ENCODE data around the gene TRAPPC2L.
"Not testable (repeated sequence)": the region's sequence is repeated elsewhere in the genome, so short reads cannot be mapped to it uniquely, and the experiment has no call there.

TRAPPC2L gene

DNA sequence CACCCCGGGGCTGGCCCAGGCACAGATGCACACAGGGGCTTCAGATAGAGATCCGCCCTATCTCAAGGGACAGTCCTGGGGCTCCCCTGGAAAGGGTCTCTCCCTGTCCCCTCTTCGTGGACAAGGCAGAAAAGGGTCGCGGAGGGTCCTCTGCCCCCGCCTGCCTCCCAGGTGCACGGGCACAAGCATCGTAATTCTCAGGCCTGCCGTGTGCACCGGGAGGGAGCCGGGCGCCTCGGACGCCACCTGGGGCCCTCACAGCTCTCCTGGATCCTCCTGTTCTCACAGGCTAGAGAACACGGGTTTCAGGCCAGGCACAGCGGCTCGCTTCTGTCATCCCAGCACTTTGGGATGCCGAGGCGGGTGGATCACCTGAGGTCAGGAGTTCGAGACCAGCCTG, 21.4 kb downstream of the TRAPPC2L start:
- no peak for DNase-seq (ENCODE audit: low read depth)

DNA sequence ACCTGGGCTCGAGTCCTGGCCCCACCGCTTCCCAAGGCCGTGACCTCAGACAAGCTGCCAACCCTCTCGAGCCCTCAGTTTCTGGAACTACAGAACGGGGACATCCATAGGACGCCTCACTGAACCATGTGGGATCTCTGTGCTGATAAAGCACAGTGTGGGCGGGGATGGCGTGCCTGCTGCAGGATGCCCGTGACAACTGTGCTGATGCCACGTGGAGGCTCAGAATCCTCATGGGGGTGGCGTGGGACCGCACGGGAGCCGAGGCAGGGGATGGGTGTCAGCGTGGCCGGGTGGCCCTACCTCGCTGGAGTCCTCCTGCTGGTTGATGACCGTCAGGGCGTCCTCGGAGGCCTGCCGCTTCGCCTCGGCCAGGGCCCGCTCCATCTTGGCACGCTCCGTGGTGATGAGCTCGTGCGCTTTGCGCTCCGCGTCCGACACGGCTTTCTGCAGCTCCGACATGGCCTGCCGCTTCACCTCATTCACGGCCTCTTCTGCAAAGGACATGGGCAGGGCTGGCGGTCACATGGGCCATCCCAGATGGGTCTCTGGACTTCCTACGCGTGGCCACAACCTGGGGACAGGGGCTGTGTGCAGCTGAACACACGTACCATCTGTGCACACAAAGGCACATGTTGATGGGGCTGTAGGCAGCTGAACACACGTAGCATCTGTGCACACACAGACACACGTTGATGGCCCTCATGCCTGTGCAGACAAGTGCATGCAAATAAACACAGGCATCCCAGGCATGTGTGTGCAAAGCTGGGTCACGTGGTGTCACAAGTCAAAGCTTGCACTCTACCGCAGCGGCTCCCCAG, 22.2 kb downstream of the TRAPPC2L start:
- DNase-seq (ENCODE audit: low read depth): no peak

DNA sequence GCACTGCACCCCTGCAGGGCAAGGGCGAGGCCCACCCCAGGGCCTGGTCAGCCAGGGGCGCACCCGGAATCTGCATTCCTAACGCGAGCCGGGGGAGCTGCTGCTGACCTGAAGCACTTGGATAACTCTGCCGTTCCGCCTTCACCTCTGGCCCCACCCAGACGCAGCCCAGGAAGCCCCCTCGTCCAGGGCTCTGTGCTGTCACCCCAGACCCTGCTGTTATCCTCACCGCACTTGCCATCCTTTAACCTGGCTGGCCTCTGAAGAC, 22.8 kb downstream of the TRAPPC2L start:
- DNase-seq (ENCODE audit: low read depth): no peak

DNA sequence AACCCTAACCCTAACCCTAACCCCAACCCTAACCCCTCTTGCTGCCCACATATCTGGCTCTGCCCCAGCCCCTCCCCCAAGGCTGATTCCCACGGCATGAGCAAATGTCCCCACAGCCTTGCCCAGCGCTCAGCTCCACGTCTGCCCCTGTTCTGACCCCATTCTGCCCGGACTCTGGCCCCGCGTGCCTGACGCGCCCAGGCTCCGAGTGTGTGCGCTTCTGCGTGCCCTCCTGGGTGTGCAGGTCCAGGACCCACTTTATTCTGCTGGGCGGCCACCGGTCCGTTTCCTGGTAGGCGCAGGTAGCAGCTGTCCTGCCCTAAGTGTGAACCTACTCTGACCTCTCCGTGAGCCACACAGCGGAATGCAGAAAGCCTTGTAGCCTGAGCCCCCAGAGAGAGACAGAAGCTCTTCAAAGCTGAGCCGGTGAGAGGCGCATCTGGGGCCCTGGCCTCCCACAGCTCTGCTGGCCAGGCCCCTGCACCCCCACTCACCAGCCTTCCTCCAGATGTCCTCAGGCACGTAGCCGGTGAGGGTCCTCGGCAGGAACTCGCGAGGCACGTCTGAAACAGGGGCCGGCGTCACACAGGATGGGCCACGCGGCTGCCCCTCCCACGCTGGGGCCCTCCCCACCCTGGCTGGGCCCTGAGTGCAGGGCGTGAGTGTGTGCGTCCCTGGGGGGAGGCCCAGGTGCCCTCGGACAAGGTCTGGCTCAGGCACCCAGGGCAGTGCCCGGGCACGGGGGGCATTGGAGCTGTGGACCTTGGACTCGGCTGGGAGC, 23.5 kb downstream of the TRAPPC2L start:
- DNase-seq (ENCODE audit: low read depth): no peak

DNA sequence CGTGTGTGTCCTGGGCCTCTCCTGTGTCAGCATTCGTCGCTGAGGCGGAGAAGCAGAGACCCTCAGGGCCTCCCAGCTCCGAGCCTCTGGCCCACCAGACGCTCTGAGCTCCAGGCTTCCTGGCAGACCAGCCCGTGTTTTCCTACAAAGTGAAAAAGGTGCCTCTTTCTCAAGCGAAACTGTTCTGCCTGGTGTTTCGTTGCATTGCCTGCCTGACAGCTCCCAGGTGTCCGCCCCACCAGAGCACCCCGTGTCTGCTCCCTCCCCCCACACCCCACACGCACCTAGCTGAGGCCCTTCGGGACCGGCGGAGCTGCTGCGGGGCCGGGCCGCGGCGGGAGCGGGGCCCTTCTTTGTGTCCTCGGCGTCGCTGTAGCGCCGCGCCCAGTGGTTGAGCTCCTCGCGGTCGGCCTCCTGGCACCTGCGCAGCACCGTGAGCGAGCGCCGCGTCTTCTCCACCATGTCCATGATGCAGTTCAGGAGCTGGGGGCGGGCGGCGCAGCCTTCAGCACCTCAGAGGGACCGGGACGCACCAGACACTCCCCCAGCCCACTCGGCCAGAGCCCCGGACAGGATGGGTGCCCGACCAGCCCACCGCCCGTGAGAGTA, 24.2 kb downstream of the TRAPPC2L start:
- no peak for DNase-seq (ENCODE audit: low read depth)

DNA sequence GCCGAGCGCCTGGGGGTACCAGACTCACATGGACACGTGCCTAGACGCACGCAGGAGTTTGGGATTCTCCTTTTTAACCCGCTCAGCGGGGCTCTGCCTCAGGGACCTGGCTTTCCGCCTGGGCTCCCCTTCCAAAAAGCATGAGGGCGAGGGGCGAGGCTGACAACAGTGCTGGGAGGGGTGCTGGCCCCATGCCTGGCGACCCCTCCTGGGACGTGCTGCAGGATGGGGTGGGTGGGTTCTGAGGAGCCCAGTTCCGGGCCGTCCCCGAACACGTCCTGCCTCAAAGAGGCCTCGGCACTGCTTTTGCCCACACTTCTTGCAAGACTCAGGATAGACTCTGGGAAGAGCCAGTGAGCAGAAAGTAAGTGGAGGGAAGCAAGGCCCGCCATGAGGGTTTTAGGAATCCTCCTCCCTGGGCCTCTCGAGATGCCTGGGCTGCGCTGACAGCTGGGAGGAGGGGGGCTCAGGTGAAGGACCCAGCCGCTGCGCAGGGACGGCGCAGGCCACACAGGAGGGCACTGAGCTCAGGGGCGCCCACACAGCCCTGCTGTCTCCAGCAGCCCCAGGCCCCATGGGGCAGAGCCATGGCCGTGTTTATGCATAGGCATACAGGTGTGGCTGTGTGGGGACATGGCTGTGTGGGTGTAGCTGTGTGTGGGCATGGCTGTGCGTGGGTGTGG, 24.9 kb downstream of the TRAPPC2L start:
- no peak for DNase-seq (ENCODE audit: low read depth)

DNA sequence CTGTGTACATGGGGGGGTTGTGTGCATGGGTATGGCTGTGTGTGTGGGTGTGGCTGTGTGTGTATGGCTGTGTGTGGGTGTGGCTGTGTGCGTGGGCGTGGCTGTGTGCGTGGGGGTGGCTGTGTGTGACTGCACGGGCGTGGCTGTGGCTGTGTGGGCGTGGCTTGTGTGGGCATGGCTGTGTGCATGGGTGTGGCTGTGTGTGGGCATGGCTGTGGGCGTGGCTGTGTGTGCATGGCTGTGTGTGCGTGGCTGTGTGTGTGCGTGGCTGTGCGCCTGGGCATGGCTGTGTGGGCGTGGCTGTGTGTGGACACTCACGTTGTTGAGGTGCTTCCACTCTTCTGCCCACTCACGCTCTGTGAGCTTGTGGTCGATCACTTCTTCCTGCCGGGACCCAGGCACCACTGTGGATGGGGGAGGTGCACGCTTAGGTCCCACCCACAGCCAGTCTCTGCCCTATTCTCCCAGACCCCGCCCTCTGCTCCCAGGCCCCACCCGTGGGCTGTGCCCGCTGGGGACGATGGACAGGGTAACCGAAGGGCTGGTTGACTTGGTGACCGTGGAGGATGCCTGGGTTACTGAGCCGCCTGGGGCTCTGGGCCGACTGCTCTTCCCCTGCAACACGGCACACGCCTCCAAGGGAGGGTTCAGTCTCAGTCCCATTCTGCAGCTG, 25.6 kb downstream of the TRAPPC2L start:
- DNase-seq (ENCODE audit: low read depth): no peak

DNA sequence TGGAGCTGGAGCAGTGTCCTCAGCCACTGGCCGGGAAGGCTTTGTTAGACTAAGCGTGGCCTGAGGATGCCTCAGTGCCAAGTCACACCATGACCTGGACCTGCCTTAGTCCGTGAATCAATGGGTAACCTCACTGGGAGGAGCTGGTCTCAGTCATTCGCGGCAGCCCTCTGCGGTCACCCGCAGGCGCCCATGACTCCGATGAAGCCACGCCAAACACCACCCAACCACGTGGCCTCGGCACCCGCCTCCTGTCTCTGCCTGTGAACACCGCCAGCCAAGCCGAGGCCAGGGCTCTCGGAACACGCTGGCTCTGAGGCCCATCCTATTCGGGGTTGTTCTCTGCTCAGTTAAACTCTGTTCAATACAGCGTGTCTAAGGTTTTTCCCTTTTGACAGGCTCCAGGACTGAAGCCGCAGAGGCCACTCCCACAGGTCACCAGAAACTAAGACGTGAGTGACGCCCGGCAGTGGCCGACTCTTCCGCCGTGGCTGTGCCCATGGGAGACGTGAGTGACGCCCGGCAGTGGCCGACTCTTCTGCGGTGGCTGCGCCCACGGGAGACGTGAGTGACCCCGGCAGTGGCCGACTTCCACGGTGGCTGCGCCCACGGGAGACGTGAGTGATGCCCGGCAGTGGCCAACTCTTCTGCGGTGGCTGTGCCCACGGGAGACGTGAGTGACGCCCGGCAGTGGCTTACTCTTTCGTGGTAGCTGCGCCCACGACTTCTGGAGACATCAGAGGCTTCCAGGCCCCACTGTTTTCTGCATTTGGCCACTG, 26.4 kb downstream of the TRAPPC2L start:
- no peak for DNase-seq (ENCODE audit: low read depth)

DNA sequence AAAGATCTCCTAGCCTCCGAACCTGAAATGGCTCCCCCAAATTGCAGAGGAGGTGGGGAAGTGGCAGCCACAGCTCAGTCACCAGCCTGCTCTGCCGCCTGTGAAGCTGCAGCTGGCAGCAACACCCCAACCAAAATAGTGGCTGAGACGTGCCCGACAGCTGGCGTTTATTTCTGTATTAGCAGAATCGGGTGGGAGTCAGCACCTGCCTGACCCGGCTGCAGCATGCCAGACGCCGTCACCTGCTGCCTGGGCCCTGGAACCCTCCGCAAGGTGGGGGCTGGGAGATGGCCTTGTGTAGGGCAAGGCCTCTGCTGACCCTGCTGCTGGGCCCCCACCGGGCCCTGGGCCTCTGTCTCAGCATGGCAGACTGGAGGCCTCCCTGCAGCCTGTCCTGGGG, 27.0 kb downstream of the TRAPPC2L start:
- DNase-seq (ENCODE audit: low read depth): no peak

DNA sequence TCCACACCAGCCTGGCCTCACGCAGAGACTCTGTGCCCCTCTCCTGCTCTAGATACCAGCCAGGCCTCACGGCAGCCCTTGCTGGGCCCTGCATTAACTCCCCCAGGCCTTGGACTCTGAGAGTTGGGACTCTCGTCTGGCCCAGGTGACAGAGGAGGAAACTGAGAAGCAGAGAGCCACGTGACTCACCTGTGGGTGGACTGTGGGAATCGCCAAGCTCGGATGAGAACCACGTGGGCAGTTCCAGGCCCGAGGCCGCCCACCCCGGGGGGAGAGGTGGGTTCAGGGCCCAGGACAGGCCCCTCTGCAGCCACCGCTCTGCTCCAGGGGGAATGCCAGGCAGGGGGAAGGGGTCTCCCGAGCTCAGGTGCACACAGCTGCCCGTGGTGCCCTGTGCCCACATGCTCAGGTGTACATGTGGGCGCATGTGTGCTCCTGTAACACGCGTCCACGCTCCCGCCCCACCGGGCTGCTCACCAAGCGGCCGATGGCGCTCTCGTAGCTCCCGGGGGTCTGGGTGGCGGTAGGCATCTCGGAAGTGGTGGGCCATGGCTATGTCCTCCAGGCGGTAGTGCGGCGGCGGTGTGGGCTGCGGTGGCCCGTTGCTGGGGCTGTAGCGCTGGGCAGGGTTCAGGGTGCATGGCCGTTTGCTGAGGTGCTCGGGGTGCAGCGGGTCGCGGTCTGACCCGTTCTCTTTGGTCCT, 27.8 kb downstream of the TRAPPC2L start:
- no peak for DNase-seq (ENCODE audit: low read depth)

DNA sequence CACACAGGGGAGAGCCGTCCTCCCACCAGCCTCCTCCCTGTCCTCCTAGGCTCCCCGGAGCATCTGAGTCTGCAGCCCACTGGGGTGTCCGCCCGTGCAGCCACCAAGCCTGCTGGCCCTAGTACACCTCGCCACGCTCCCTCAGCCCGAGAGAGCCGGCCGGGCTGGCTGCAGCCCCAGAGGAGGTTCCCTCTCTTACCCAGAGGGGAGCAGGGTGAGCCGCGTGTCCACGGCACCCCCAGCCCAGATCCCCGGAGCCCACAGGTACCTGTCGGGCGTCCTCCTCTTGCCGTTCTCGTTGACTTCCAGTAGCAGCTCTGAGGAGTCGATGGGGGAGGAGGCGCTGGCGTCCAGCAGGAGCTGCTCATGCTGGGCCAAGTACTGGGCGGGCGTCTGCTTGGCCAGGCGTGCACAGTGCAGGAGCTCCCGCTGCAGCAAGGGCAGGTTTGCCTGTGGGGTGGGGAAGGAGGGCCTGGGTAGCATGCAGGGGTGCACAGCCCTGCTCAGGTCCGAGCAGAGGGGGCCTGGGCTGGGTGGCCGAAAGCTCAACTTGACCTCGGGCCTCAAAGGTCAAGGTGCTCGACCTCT, 28.9 kb downstream of the TRAPPC2L start:
- DNase-seq (ENCODE audit: low read depth): no peak

DNA sequence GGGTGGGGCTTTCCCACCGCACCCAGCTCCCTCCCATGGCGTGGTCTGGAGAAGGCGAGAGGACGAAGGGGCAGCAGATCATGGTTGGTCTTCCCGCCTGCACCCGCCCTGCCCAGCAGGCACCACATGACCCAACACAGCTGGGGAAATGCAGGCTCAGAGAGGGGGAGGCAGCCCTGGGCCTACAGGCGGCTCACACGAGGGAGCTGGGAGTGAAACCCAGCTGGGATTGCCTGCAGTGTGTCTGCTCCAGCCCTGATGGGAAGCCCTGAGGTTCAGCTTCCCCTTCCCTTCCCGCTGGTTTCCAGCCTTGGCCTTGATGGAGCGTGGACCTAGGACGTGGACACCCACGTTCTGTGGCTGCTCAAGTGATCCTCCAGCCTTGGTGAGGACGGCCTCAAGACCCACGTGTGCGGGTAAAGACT, 29.5 kb downstream of the TRAPPC2L start:
- DNase-seq (ENCODE audit: low read depth): no peak

DNA sequence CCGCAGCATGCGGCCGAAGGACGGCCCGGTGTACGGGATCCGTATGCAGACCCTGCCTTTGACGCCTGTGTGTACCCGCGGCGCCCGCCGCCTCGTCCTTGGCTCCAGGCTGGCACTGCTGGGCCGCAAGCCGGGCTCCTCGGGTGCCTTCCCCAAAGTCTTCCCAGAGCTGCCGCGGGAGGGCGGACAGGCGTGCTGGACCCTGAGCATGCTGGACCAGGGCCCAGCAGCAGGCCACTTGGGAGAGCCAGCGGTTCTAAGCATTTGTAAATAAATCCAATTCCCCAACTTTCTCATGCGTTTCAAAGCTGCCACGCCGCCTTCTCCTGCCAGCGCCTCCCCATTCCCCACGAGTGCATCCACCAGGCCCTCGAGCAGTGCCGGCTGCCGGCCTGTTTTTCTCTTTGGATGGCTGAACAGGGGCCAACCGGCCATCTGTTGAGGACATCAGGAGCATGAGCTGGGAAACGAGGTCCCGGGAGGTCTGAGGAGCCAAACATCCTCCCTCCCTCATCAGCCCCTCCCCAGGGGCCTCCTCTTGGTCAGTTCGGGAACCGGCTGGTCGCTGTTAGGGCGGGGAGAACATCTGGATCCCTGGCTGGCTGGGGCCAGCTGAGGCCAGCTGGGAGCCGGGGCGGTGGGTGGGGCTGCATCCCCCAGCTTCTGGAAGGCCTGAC, 30.1 kb downstream of the TRAPPC2L start:
- no peak for DNase-seq (ENCODE audit: low read depth)

DNA sequence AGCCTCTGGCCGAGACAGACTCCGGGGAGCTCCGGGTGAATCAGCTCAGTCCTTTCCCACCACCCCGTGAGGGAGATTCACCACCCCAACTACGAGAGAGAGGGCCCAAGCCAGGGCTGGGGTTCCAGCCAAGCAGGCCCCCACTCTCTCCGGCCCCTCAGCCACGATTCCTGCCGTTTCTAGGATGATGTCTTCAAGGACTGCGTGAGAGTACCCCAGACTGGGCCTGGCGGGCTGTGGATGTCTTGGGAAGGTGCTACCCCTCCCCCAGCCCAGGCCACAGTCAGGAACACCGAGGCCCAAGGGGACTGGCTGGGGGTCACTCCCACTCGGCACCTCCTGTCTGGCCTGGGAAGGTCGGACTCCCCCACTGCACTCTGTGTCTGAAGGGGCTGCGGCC, 31.1 kb downstream of the TRAPPC2L start:
- DNase-seq (ENCODE audit: low read depth): no peak

DNA sequence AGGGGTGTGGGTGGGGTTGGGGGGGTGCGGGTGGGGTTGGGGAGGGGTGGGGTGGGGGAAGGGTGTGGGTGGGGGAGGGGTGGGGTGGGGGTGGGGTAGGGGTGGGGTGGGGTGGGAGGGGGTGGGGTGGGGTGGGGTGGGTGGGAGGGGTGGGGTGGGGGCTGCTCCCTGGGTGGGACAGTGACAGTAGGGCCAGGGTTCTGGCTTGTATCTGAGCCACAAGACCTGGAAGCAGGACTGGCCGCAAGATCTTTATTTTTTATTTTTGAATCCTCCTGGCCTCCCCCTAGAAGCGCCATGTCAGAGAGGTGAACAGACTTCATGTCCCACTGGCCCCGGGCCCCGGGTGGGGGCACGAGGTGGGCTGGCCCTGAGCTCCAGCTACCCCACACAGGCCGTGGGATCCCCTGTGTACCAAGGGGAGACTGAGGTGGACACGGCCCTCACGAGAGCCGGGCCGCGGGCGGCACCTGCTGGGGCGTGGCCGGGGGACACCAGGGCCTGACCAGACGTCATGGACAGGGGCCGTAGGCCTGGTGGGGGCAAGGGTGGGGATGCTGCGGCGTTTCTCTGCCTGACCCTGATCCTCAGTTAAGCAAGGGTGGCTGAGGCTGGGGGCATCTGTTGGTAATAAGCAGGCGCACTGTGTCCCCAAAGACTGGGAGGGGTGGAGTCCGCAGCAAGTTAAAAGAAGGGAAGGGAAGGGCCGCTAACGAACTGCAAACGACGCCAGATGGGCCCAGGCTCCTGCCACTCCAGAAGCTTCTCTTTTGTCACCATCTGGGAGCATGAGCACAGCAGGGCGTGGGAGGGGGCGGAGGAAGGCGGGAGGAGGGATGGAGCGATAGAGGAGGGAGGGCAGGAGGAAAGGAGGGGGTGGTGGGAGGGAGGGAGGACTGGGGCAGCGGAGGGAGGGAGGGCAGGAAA, 31.8 kb downstream of the TRAPPC2L start:
- no peak for DNase-seq (ENCODE audit: low read depth)

DNA sequence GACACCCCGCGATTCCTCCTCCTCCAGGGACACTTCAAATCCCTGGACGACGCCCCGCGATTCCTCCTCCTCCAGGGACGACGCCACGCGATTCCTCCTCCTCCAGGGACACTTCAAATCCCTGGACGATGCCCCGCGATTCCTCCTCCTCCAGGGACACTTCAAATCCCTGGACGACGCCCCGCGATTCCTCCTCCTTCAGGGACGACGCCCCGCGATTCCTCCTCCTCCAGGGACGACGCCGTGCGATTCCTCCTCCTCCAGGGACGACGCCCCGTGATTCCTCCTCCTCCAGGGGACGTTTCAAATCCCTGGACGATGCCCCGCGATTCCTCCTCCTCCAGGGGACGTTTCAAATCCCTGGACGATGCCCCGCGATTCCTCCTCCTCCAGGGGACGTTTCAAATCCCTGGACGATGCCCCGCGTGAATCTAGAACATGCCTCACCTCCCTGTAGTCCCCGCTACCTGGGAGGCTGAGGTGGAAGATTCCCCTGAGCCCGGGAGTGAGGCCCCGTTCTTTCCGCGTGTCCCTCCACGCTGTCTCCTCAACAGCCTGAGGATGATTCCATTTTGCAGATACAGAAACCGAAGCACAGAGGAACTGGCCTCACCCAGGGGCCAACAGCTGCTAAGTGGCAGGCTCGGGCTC, 32.9 kb downstream of the TRAPPC2L start:
- not testable (repeated sequence) for DNase-seq (ENCODE audit: low read depth)

DNA sequence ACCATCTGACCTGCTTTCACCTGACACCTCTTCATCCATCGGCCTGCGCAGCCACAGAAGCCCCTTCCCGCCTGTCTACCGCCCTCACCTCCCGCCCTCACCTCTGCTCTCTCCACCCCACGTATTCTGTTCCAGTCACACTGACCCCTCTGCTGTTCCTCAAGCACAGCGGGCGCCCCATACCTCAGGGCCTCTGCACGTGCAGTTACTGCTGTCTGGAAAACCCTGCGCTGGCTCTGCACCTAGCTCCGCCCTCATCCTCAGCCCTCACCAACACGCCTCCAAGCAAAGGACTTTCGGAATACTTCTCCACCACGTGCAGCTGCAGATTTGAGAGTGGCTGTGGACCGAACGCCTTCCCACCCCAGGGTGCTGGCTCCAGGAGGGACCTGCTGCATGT, 34.2 kb downstream of the TRAPPC2L start:
- no peak for DNase-seq (ENCODE audit: low read depth)

DNA sequence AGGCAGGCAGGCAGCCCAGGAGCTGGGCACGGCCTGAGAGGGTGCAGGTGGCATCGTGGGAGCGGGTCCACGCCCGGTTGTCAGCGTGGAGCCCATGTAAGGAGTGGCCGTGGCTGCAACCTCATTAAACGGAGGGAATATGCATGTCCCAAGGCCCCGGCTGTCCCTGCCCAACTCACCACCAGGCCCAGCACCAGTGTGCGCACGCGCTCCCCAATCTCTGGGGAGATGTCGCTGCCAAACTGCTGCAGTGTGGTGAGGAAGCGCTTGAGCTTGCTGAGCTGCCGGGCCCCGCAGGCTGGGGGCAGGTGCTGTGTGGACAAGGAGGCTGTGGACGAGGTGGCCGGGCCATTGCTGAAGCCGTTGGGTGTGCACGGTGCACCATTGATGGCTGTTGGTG, 35.1 kb downstream of the TRAPPC2L start:
- no peak for DNase-seq (ENCODE audit: low read depth)
